ENCODE measurements around the gene SLTM. TPM values are rescaled to one million over a fixed set of nuclear protein-coding genes. Genes with fewer than 3 reads are reported as not detected.

The SLTM gene
- total RNA-seq, 1 donor: 77.8 TPM

DNA sequence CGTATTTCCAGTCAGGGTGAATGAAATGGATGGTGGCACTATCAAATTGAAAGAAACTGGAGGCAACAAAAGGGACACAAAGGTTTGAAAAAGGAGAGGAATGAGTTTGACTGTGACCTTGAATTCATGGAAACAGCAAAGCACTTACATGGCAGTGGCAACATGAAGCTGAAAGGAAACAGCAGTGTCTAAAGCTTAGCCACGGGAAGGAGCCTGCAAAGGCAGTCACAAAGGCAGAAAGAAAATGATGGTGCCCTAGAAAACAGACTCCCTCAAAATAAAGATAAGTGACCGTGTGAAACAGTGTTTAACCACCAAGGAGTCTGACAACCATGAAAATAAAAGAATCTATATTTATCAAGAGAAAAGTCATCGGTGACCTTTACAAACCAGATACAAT lies 51.2 kb downstream of the SLTM start:
- TF ChIP-seq, protein P1, sequence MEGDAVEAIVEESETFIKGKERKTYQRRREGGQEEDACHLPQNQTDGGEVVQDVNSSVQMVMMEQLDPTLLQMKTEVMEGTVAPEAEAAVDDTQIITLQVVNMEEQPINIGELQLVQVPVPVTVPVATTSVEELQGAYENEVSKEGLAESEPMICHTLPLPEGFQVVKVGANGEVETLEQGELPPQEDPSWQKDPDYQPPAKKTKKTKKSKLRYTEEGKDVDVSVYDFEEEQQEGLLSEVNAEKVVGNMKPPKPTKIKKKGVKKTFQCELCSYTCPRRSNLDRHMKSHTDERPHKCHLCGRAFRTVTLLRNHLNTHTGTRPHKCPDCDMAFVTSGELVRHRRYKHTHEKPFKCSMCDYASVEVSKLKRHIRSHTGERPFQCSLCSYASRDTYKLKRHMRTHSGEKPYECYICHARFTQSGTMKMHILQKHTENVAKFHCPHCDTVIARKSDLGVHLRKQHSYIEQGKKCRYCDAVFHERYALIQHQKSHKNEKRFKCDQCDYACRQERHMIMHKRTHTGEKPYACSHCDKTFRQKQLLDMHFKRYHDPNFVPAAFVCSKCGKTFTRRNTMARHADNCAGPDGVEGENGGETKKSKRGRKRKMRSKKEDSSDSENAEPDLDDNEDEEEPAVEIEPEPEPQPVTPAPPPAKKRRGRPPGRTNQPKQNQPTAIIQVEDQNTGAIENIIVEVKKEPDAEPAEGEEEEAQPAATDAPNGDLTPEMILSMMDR (IDR thresholded peaks at IDR 0.05; ENCODE audit: extremely low read depth, low read depth, low read length): no peak
- no peak overlapping the region for H2AFZ ChIP-seq (ENCODE audit: low read length)
- peaks cover 2% of the 10 kb centered on the region for H3K79me2 ChIP-seq (ENCODE audit: insufficient read depth, low read length)
- peaks cover 88% of the 10 kb centered on the region for H3K36me3 ChIP-seq (ENCODE audit: insufficient read depth, low read length)
- H3K27me3 ChIP-seq (ENCODE audit: insufficient read depth, low read length): no peaks in the 10 kb centered on the region
- no peaks in the 10 kb centered on the region for H3K4me1 ChIP-seq (ENCODE audit: insufficient read depth, low read length)
- DNase-seq (ENCODE audit: insufficient read length, low spot score, missing footprints): no peak
- no peaks in the 10 kb centered on the region for H3K9me3 ChIP-seq (ENCODE audit: low read depth, low read length)
- no peak overlapping the region for H3K4me3 ChIP-seq (ENCODE audit: insufficient read depth, low read length)
- peaks cover 5% of the 10 kb centered on the region for H4K20me1 ChIP-seq (ENCODE audit: insufficient read depth, low read length)
- H3K27ac ChIP-seq (ENCODE audit: low read depth, low read length): no peak overlapping the region
- no peak overlapping the region for H3K4me2 ChIP-seq (ENCODE audit: insufficient read depth, low read length)

DNA sequence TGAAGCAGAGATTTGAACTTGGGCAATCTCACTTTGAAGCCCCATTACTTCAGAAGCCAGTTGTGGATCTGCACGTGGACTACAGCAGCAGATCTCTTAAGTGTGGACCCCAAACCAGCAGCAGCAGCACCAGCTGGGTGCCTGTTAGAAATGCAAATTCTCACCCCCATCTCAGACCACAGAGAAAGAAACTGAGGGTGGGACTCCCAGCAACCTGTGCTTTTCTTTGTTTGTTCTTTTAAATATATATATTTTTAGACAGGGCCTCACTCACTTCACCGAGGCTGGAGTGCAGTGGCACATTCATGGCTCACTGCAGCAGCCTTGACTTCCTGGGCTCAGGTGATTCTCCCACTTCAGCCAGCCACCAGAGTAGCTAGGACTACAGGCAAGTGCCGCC lies 53.2 kb downstream of the SLTM start:
- Histone ChIP-seq H3K36me3 (ENCODE audit: insufficient read depth, low read length) (peaks cover 70% of the 10 kb centered on the region), H4K20me1 (ENCODE audit: insufficient read depth, low read length) (peaks cover 5% of the 10 kb centered on the region), H3K27ac (ENCODE audit: low read depth, low read length) (no peak overlapping the region), H3K4me1 (ENCODE audit: insufficient read depth, low read length) (peaks cover 3% of the 10 kb centered on the region), H2AFZ (ENCODE audit: low read length) (no peak overlapping the region), H3K79me2 (ENCODE audit: insufficient read depth, low read length) (no peaks in the 10 kb centered on the region), H3K27me3 (ENCODE audit: insufficient read depth, low read length) (no peaks in the 10 kb centered on the region), H3K4me3 (ENCODE audit: insufficient read depth, low read length) (no peak overlapping the region), H3K4me2 (ENCODE audit: insufficient read depth, low read length) (no peak overlapping the region), H3K9me3 (ENCODE audit: low read depth, low read length) (no peaks in the 10 kb centered on the region)
- DNase-seq (ENCODE audit: insufficient read length, low spot score, missing footprints): no peak
- TF ChIP-seq, protein P1 (IDR thresholded peaks at IDR 0.05; ENCODE audit: extremely low read depth, low read depth, low read length): no peak

DNA sequence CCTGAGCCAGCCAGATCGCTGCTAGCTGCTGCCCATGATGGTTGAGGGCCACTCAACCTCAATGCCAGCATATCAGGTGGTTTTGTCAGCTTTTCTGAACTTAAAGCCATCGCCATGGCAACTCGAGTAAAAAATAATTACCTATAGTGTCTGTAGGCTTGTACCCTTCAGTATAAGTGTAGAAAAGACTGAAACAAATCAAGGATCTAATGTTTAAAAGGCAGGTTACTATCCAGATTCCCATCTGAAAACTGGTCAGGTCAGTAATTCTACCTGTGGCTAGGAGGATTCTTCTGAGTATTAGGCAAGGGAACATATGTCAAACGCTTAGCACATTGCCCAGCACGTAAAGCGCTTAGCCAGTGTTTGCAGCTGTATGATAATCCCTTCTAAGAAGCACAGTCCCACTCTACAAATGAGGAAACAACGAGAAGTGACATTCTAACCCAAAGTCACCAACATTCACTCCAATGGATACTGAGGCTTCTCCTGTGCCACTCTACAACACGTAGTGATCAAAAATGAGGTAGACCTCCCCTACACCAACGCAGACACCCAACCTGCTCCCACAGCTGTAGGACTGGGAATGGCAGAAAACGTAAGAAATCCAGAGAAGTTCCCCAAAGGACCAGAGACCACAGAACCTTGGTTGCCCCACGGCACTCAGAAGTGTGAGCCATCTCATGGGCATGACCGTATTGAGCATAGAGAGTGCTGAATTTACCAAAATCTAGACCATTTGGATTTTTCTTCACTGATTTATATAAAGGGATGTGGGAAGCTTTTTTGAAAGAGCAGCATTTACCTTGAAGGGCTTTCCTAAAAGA lies 55.3 kb downstream of the SLTM start:
- no peak for DNase-seq (ENCODE audit: insufficient read length, low spot score, missing footprints)
- Histone ChIP-seq H3K36me3 (ENCODE audit: insufficient read depth, low read length) (peaks cover 53% of the 10 kb centered on the region), H3K27ac (ENCODE audit: low read depth, low read length) (no peak overlapping the region), H3K79me2 (ENCODE audit: insufficient read depth, low read length) (no peaks in the 10 kb centered on the region), H3K4me3 (ENCODE audit: insufficient read depth, low read length) (no peak overlapping the region), H3K9me3 (ENCODE audit: low read depth, low read length) (no peaks in the 10 kb centered on the region), H3K4me2 (ENCODE audit: insufficient read depth, low read length) (no peak overlapping the region), H3K4me1 (ENCODE audit: insufficient read depth, low read length) (peaks cover 7% of the 10 kb centered on the region), H4K20me1 (ENCODE audit: insufficient read depth, low read length) (no peaks in the 10 kb centered on the region), H3K27me3 (ENCODE audit: insufficient read depth, low read length) (no peaks in the 10 kb centered on the region), H2AFZ (ENCODE audit: low read length) (no peak overlapping the region)
- TF ChIP-seq, protein P1 (IDR thresholded peaks at IDR 0.05; ENCODE audit: extremely low read depth, low read depth, low read length): no peak

DNA sequence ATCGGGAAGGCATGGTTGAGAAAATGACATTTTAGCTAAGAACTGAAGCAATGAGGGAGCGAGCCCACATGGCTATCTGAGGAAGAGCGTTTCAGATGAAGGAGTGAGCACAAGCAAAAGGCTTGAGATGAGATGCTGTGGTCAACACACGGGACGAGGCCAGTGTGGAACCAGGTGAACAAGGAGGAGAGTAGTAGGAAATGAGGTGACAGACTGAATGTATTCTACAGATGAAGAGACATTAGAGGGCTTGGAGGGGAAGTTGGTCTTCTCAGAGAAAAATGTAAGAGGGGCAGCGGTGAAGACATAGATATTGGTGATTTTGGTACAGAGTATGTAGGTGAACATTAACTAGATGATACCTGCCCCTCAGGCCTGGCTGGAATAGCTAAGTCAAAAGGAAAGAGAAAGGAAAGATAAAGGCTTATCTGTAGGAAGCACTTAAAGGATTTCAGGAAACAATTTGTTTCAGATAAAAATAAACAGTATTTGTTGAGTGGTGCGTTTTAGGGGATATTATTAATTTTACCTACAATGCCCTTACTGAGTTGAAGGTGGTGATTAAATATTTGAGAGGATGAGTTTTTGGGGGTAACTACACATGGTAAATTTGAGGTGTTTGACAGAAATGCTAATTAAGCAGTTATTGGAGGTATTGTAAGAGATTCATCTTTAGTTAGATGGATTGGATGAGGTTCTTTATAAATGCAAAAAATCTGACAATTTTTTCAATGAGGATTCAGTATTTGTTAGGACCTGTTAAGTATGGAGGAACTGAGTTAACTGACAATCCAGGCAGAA lies 57.0 kb downstream of the SLTM start:
- Histone ChIP-seq H3K79me2 (ENCODE audit: insufficient read depth, low read length) (no peaks in the 10 kb centered on the region), H3K36me3 (ENCODE audit: insufficient read depth, low read length) (peaks cover 37% of the 10 kb centered on the region)
- DNase-seq (ENCODE audit: insufficient read length, low spot score, missing footprints): no peak

More for the DNA sequence above, 57.0 kb downstream of the SLTM start:
- H3K4me2 ChIP-seq (ENCODE audit: insufficient read depth, low read length): no peak overlapping the region
- no peak overlapping the region for H3K4me3 ChIP-seq (ENCODE audit: insufficient read depth, low read length)
- TF ChIP-seq, protein P1 (IDR thresholded peaks at IDR 0.05; ENCODE audit: extremely low read depth, low read depth, low read length): no peak
- H4K20me1 ChIP-seq (ENCODE audit: insufficient read depth, low read length): no peaks in the 10 kb centered on the region
- no peak overlapping the region for H2AFZ ChIP-seq (ENCODE audit: low read length)
- no peaks in the 10 kb centered on the region for H3K9me3 ChIP-seq (ENCODE audit: low read depth, low read length)
- H3K4me1 ChIP-seq (ENCODE audit: insufficient read depth, low read length): peaks cover 13% of the 10 kb centered on the region
- H3K27ac ChIP-seq (ENCODE audit: low read depth, low read length): peak overlapping the region; percentile 25
- no peaks in the 10 kb centered on the region for H3K27me3 ChIP-seq (ENCODE audit: insufficient read depth, low read length)
